ENCODE data around the gene CHRNB2.

Gene CHRNB2

GRCh38 chr1:154583773-154584172, 16.2 kb downstream of the CHRNB2 start:
- DNase-seq (ENCODE audit: extremely low read depth, low read depth), result no peak
- no peak for TF ChIP-seq CTCF (IDR thresholded peaks at IDR 0.05; ENCODE audit: low read depth, low read length)

DNA sequence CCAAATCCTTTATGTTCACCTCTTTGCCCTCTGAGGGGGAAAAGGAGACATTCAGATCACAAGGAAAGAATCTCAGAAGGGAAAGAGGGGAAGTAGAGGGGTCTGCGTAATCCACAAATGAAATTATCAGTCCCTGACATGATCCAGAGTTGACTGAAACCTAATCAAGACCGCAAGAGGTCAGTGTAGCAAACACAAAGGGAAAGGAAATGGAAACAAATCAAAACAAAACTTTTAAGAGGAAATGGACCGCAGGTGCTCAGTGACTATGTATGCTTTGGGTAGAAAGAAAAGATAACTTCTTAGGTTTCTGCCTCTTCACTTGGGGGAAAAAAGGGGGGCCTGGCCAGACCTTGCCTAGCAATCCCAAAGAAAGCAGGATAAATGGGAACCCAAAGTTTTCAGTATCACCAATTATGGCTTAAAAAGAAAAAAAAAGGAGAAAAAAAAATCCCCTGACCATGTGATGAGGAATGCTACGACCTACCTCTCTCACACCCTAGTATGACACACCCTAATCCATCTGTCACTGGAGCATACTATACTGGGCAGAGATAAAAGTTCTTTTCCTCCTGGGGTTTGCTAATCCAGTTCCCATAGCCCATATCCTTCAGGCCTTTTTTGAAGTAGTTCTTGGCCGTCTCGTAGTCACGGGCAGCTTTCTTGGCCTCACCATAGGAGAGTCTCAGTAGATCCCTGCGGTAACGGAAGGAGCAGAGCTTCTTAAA, 16.9 kb downstream of the CHRNB2 start:
- TF ChIP-seq CTCF (IDR thresholded peaks at IDR 0.05; ENCODE audit: low read depth, low read length), result no peak
- no peak for DNase-seq (ENCODE audit: extremely low read depth, low read depth)

DNA sequence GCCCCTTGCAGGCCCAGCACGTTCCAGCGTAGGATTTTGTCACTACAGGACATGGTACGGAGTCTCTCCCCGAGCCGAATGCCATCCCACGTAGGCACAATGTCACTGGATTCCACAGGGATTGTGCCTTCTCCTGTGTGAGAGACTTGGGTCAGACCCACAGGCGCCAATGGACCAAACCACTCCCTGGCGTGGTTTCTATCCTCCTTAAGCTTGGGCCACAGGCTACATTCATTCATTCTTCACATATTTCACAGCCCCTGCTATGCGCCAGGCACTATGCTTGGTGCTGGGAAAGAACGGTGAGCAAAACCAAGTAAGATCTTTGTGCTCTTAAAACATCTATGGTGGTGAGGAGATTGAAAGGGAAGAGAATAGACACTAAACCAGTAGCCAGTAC, 18.7 kb downstream of the CHRNB2 start:
- TF ChIP-seq CTCF (IDR thresholded peaks at IDR 0.05; ENCODE audit: low read depth, low read length), result no peak
- DNase-seq (ENCODE audit: extremely low read depth, low read depth), result no peak

DNA sequence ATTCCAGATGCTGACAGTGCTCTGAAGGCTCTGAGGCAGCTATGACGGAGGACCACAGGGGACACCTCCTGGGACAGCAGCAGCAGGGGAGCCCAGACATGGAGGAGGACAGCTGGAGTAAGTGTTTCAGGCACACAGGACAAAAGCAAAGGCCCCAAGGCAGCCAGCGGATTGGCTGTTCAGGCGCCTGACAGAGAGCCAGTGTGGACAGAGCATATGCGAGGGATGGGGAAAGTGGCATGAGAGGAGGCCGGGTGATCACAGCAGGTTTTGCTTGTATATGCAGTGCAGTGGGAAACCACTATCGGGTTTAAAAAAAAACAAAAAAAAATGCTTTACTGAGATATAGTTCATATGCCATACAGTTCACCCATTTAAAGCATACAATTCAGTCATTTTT, 19.1 kb downstream of the CHRNB2 start:
- TF ChIP-seq CTCF (IDR thresholded peaks at IDR 0.05; ENCODE audit: low read depth, low read length), result no peak
- no peak for DNase-seq (ENCODE audit: extremely low read depth, low read depth)

DNA sequence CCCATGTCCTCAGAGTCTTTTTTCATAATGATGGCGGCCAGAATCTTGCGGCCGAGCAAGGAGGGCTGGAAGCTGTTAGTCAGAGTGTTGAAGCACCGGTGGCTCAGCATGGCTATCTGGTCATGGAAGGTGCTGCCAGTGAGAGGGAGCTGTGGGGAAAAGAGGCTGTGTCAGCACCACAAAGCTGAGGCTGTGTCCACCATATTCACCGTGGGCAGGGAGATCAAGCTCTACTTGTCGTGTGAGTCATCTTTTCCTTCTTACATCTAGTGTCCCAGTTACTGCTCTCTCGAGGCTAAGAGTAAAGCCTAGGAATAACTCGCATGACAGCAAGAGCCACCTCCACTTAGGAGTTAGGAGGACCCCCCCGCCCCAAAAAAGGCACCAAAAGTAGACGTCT, 22.2 kb downstream of the CHRNB2 start:
- no peak for TF ChIP-seq CTCF (IDR thresholded peaks at IDR 0.05; ENCODE audit: low read depth, low read length)
- DNase-seq (ENCODE audit: extremely low read depth, low read depth), result no peak

DNA sequence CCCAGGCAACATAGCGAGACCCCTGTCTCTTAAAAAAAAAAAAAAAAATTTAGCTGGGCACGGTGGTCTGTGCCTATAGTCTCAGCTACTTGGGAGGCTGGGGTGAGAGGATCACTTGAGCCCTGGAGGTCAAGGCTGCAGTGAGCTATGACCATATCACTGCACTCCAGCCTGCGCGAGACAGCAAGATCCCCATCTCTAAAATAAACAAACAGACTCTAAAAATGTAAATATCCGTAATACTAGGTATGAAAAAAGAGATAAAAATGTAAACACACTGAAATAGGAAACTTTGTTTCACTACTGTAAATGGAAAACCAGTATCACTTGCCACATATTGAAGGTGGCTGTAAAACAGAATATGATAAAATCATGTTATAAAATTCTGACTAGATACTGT, 23.2 kb downstream of the CHRNB2 start:
- DNase-seq (ENCODE audit: extremely low read depth, low read depth), result no peak
- TF ChIP-seq CTCF (IDR thresholded peaks at IDR 0.05; ENCODE audit: low read depth, low read length), result no peak

DNA sequence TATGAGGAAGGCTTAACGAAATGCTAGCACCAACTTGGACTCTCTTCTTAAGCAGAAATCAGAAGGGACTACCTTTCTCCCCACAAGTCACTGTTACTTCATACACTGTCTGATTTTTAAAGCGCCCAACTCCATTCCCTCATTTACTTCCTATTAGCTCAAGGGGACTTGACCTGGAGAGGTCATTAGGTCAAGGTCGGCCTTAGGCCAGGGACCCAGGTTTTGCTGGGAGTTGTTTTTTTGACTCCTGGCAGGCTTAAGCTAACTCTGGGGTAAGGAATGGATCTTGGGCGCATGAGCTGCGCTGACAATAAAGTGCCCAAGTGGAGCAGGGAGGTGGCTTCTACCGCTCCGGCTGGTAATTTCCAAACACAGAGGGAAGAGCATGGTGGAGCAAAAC, 23.6 kb downstream of the CHRNB2 start:
- no peak for DNase-seq (ENCODE audit: extremely low read depth, low read depth)
- TF ChIP-seq CTCF (IDR thresholded peaks at IDR 0.05; ENCODE audit: low read depth, low read length), result no peak
